Placental epithelial cell (primary cell): ENCODE results near the gene SUN5. TPM values are rescaled to one million over a fixed set of nuclear protein-coding genes. Genes with fewer than 3 reads are reported as not detected.

ENCODE experiments used
- total RNA-seq: library from RNA; depleted of rRNA; stranded (reverse); fragments of >200 nt; gene quantifications from 2 replicates; pipeline ENCODE4 v1.2.3, GENCODE V29; 2012

Gene SUN5
- total RNA-seq: not detected in 2 replicates

GRCh38 chr20:33004141-33004751 is at the start of gene SUN5:
TSS of gene SUN5 (minus strand) at chr20:33004433. CDS start at chr20:33004340, 93 bp downstream.

GRCh38 chr20:33053291-33054106 is 49.3 kb upstream of the SUN5 start, which contains the start of gene BPIFB3:
TSS of gene BPIFB3 (plus strand) at chr20:33053903. CDS start at chr20:33055436, 1,533 bp downstream.

GRCh38 chr20:33031531-33031930 is 27.3 kb upstream of the SUN5 start, which contains the start of gene BPIFB6:
TSS of gene BPIFB6 (plus strand) at chr20:33031648. CDS start at chr20:33031648, 0 bp downstream.

GRCh38 chr20:33007376-33008335 is 3.4 kb upstream of the SUN5 start, which contains the start of gene BPIFB2:
TSS of gene BPIFB2 (plus strand) at chr20:33007704. CDS start at chr20:33008575, 871 bp downstream.

Other genes with a start within 250 kb of the SUN5 start
- 1.2 and 2.9 TPM in 2 replicates for gene DNMT3B, start 242.0 kb downstream of the SUN5 start, total RNA-seq
- gene MAPRE1, start 184.5 kb downstream of the SUN5 start, total RNA-seq: 41.2 and 85.8 TPM in 2 replicates
- gene EFCAB8, start 145.5 kb downstream of the SUN5 start, total RNA-seq: not detected in 2 replicates
- gene BPIFB2, start 3.3 kb upstream of the SUN5 start, total RNA-seq: not detected in 2 replicates
- gene BPIFB6, start 27.2 kb upstream of the SUN5 start, total RNA-seq: not detected in 2 replicates
- not detected in 2 replicates for gene BPIFB3, start 49.5 kb upstream of the SUN5 start, total RNA-seq
- not detected in 2 replicates for gene BPIFB4, start 75.2 kb upstream of the SUN5 start, total RNA-seq
- gene BPIFA2, start 163.7 kb upstream of the SUN5 start, total RNA-seq: not detected in 2 replicates
- gene BPIFA3, start 212.9 kb upstream of the SUN5 start, total RNA-seq: not detected in 2 replicates
- gene BPIFA1, start 231.6 kb upstream of the SUN5 start, total RNA-seq: not detected in 2 replicates